T-helper 2 cell (primary cell): ENCODE data around the gene SIX1.

Experiments used
- DNase-seq, 5 experiments: peaks; one replicate each; pipeline versions ENCODE4 v3.0.0 to v3.0.0-alpha.2; 2012 to 2022

Gene SIX1

GRCh38 chr14:60655119-60655897, 6.0 kb upstream of the SIX1 start:
- DNase-seq = no peak

- DNase-seq = no peak
Observed at GRCh38 chr14:60654334-60654821, 5.1 kb upstream of the SIX1 start.

- DNase-seq = no peak
Observed at GRCh38 chr14:60653701-60654161, 4.5 kb upstream of the SIX1 start.

- DNase-seq = peak in 1 of 5 experiments; percentile 56
Observed at GRCh38 chr14:60652674-60653651, 3.7 kb upstream of the SIX1 start.

- peak in 1 of 5 experiments; percentile 40 for DNase-seq
Observed at GRCh38 chr14:60651796-60652673, 2.8 kb upstream of the SIX1 start.

- no peak for DNase-seq
Observed at GRCh38 chr14:60651086-60651795, 2.0 kb upstream of the SIX1 start.

GRCh38 chr14:60650373-60650961, 1.2 kb upstream of the SIX1 start:
- DNase-seq = peak in 1 of 5 experiments; percentile 72

- no peak for DNase-seq
Observed at GRCh38 chr14:60649875-60650372, 647 bp upstream of the SIX1 start.

GRCh38 chr14:60648249-60648933, 886 bp downstream of the SIX1 start:
- DNase-seq = no peak

GRCh38 chr14:60647837-60648248, 1.4 kb downstream of the SIX1 start:
- no peak for DNase-seq

GRCh38 chr14:60647081-60647836, 2.0 kb downstream of the SIX1 start:
- no peak for DNase-seq

- DNase-seq = no peak
Observed at GRCh38 chr14:60646226-60646818, 3.0 kb downstream of the SIX1 start.

GRCh38 chr14:60645126-60645741, 4.0 kb downstream of the SIX1 start:
- no peak for DNase-seq

- no peak for DNase-seq
Observed at GRCh38 chr14:60644666-60645065, 4.6 kb downstream of the SIX1 start.

GRCh38 chr14:60643463-60644314, 5.6 kb downstream of the SIX1 start:
- DNase-seq = no peak

GRCh38 chr14:60643141-60643462, 6.2 kb downstream of the SIX1 start:
- no peak for DNase-seq

- DNase-seq = no peak
Observed at GRCh38 chr14:60642270-60643140, 6.8 kb downstream of the SIX1 start.
